ENCODE measurements around the gene ADAMTS17.

Gene ADAMTS17

DNA sequence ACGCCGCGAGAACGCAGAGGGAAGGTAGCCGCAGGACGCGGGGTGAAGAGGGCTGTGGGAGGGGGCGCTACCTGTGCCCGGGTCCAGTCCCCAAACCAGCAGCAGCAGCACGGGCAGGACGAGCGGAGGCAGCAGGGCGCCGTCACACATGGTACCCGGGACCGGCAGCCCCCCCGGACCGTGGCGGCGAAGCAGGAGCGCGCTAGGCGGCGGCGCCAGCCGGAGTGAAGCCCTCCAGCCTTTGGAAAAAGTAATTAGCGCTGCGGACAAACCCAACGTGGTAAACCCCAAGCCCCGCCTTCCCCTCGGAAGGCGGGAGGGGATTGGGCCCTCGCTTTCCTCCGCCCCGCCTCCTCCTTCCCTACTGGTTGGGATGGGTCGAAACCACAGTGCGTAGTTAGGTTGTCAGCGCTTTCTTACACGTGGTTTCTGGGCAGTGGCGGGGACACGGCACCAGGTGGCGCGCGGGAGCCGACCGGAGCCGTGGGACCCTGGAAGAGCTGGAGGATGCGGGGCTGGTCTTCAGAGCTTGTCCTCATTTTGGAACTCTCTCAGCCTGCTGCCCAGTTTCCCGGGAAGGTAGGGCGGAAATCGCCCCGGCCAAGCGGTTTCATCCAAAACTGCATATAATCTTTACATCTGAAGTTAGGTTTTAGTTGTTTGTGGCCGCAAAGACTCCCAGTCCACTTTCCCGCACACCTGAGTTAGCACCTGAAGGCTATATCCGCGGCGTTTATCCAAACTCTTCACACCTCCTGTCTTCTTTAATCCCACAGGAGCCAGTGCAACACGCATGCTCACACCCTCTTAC, at the start of gene ADAMTS17:
Gene ADAMTS17, minus strand, starts transcription at position 226 of the 811 bp plus-strand sequence. Its CDS starts 76 bp downstream, at position 150.
- TF ChIP-seq CTCF (conservative IDR thresholded peaks at IDR 0.05; ENCODE audit: low read length), result peak; percentile 54
- peak within 1 kb of the TSS; percentile 33 for H3K4me3 ChIP-seq (ENCODE audit: low read length)
- DNase-seq (ENCODE audit: low read depth), result peak; percentile 74

DNA sequence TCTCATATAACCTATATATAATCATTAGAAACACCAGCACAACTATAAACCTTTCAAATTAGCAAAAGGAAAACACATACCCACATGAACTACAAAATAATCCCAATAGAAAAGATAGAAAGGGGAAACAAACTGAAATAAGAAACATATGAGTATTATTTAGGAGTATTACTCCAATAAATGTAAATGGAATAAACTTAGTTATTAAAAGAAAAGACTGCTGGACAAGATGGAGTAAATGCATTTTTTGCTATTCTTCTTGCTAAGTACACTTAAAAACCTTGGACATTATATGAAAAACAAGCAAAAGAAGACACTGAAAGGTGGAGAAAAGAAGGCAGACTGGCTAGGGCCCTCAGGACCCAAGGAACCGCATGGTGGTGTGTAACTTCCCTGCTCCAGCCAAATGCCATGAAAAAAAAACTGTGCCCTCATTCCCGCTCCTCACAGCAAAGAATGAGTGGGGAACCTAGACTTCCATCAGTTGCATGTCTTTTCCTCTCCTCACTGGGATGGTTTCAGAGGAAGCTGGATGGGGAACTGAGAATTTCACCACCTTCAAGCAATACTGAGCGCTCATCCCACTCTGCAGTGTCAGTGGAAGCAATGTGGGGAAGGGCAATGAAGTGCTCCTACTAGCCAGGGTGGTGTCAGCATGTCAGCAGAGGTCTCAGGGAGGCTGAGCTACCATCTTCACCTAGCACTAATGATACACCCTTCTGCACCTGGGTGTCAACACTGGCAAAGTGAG, 43.7 kb upstream of the ADAMTS17 start:
- no peak for TF ChIP-seq CTCF (conservative IDR thresholded peaks at IDR 0.05; ENCODE audit: low read length)

GRCh38 chr15:100384108-100384410, 42.3 kb upstream of the ADAMTS17 start:
- H3K4me3 ChIP-seq (ENCODE audit: low read length), result no peak overlapping the region
- no peak for TF ChIP-seq CTCF (conservative IDR thresholded peaks at IDR 0.05; ENCODE audit: low read length)
- no peak for DNase-seq (ENCODE audit: low read depth)

More for the DNA sequence above, 43.7 kb upstream of the ADAMTS17 start:
- no peak overlapping the region for H3K4me3 ChIP-seq (ENCODE audit: low read length)
- DNase-seq (ENCODE audit: low read depth), result no peak

GRCh38 chr15:100383302-100384107, 41.7 kb upstream of the ADAMTS17 start:
- peak; percentile 5; the same call in 1 of the 2 replicates for TF ChIP-seq CTCF (conservative IDR thresholded peaks at IDR 0.05; ENCODE audit: low read length)
- DNase-seq (ENCODE audit: low read depth), result no peak
- no peak overlapping the region for H3K4me3 ChIP-seq (ENCODE audit: low read length)

DNA sequence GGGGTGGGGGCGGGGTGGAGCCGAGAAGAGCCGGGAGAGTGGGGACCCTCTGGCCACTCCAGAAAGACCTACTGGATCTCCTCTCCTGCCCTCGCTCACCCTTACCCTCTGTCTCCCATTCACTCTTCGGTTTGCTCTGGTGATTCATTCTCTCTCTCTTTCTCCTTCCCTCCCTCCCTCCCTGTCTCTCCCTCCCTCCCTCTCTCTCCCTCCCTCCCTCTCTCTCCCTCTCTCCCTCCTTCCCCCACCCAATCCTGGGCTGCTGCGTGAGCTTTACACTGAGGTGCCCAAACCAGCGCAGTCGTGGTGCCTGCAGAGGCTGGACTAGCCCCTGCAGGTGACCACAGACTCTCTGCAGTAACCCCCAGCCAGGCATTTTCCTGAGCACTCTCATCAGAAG, 32.2 kb upstream of the ADAMTS17 start:
- no peak overlapping the region for H3K4me3 ChIP-seq (ENCODE audit: low read length)
- no peak for TF ChIP-seq CTCF (conservative IDR thresholded peaks at IDR 0.05; ENCODE audit: low read length)
- no peak for DNase-seq (ENCODE audit: low read depth)

GRCh38 chr15:100373120-100373896, 31.5 kb upstream of the ADAMTS17 start:
- H3K4me3 ChIP-seq (ENCODE audit: low read length), result no peak overlapping the region
- no peak for TF ChIP-seq CTCF (conservative IDR thresholded peaks at IDR 0.05; ENCODE audit: low read length)
- no peak for DNase-seq (ENCODE audit: low read depth)
